Stimulated activated CD8-positive, alpha-beta memory T cell treated with anti-CD3 and anti-CD28 coated beads, Interleukin-2, amount 100 ng/mL, for 48 hours (primary cell): ENCODE measurements around the gene APP.
"Not testable (repeated sequence)": the region's sequence is repeated elsewhere in the genome, so short reads cannot be mapped to it uniquely, and the experiment has no call there.

ENCODE experiments used
- DNase-seq, 2 donors: peaks; one replicate each; pipeline ENCODE4 v3.0.0-alpha.2; 2020; ENCODE audit warnings: low read depth in 2 of 2

The APP gene

GRCh38 chr21:26064506-26064905 lies 106.1 kb downstream of the APP start:
- no peak for DNase-seq

- DNase-seq, result no peak
Observed at GRCh38 chr21:26061437-26061836, 109.1 kb downstream of the APP start.

- no peak for DNase-seq
Observed at GRCh38 chr21:26060335-26061115, 110.0 kb downstream of the APP start.

DNA sequence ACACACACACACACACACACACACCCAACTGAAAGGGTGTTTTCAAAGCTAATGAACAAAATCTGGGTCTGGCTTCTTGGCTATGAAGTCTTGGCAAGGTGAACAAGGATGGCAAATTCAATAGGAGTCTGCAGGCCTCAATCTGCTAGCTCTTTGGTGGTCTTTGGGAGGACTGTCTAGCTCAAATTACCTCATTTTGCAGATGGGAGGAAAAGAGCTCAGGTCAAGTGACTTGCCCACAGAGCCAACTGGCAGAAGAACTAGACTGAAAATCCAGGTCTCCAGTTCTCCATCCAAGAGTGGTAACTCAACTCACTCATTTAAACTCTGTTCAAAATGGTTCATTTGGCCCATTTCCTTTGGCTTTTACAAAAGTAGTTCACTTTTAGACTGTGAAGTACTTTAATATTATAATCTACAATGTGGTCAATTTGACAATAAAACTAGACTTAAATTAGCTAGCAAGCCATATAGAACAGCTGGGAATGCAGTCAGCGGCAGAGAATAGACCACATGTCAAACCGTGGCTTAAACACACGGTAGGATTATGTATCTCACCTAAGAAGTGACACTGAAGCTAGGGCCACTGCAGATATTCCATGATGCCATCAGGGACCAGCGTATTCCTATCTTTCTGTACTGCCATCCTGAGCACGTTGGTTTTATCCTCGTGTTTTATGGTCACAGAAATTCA lies 112.9 kb downstream of the APP start:
- DNase-seq, result no peak

DNA sequence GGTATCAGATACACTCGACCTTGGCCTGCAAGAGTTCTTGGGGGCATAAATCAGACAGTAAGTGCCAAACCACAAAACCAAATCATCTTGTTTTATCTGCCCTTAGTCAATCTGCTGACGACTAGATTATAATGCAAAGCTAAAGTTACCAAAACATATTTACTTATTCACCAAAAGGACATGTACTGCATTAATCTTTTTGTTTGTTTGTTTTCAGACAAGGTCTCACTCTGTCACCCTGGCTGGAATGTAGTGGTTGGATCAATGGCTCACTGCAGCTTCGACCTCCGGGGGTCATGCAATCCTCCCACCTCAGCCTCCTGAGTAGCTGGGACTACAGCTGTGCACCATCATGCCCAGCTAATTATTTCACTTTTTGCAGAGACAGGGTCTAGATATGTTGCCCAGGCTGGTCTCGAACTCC lies 114.7 kb downstream of the APP start:
- DNase-seq, result no peak

GRCh38 chr21:26055010-26055409 lies 115.6 kb downstream of the APP start:
- no peak for DNase-seq

GRCh38 chr21:26052057-26052456 lies 118.5 kb downstream of the APP start:
- DNase-seq, result no peak

DNA sequence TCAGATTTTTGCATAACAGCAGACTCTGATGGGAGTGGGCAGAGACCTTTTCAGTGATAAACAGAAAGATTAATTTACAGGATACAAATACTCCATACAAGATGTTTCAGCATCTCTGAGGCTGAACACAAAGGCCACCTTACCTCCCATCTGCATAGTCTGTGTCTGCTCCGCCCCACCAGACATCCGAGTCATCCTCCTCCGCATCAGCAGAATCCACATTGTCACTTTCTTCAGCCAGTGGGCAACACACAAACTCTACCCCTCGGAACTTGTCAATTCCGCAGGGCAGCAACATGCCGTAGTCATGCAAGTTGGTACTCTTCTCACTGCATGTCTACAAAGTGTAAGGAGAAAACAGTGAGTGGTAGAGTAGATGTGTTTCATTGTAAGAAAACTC lies 119.7 kb downstream of the APP start:
- no peak for DNase-seq

- no peak for DNase-seq
Observed at GRCh38 chr21:26049803-26050202, 120.8 kb downstream of the APP start.

- DNase-seq, result no peak
Observed at GRCh38 chr21:26047279-26047967, 123.1 kb downstream of the APP start.

DNA sequence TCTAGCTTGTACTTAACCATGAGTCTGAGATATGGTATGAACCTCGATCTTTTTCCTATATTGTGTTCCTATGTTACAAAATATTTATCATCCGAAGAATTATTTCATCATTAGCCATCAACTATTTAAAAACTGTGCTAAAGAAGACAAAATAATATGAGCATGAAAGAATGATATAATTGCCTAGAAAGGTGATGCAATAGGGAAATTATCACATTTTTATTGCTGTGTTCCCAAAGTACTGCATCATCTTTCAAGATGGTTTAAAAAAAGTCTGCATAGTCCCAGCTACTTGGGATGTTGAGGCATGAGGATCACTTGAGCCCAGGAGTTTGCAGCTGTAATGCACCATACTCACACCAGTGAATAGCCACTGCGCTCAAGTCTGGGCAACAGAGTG lies 126.7 kb downstream of the APP start:
- DNase-seq, result no peak

GRCh38 chr21:26042181-26042876 lies 128.2 kb downstream of the APP start:
- no peak for DNase-seq

GRCh38 chr21:26041431-26042180 lies 129.0 kb downstream of the APP start:
- no peak for DNase-seq

DNA sequence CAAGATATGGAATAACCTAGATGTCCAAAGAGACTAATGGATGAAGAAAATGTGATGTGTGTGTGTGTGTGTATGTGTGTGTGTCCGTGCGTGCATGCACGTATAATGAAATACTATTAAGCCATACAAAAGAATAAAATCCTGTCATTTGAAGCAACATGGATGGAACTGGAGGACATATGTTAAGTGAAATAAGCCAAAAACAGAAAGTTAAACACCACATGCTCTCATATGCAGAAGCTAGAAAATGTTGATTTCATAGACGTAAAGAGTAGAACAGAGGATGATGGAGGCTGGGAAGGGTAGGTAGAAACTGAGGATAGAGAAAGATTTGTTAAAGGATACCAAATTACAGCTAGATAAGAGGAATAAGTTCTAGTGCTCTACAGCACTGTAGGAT lies 133.7 kb downstream of the APP start:
- DNase-seq, result no peak

DNA sequence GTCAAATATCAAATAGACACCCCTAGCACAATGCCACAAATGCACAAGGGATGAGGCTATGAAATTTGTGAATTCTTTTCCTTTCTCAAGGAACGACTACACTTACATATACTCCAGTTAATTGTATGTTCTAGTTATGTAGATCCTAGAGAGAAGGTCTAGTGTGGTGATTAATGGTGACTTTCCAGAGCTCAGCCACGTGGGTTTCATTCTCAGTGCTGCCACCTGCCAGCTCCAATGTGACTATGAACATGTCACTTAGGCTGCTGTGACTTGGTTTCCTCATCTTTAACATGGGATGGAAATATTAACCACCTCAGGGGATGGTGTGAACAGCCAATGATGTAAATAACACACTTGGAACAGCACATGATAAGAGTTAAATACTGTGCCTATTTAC lies 138.3 kb downstream of the APP start:
- DNase-seq, result no peak

GRCh38 chr21:26028183-26028582 lies 142.4 kb downstream of the APP start:
- DNase-seq, result no peak

DNA sequence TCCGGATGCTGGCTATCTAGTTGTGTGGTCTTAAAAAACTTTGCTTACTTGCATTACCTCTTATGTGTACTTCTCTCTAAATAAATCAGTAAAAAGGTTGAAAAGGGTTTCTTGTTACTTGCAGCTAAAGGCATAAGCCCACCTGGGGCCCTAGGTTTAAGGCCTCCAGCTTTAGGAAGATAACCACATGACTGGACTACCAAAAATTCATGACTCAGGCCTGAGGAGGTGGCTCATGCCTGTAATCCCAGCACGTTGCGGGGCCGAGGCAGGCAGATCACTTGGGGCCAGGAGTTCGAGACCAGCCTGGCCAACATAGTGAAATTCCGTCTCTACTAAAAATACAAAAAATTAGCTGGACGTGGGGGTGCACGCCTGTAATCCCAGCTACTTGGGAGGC lies 142.9 kb downstream of the APP start:
- DNase-seq, result no peak

DNA sequence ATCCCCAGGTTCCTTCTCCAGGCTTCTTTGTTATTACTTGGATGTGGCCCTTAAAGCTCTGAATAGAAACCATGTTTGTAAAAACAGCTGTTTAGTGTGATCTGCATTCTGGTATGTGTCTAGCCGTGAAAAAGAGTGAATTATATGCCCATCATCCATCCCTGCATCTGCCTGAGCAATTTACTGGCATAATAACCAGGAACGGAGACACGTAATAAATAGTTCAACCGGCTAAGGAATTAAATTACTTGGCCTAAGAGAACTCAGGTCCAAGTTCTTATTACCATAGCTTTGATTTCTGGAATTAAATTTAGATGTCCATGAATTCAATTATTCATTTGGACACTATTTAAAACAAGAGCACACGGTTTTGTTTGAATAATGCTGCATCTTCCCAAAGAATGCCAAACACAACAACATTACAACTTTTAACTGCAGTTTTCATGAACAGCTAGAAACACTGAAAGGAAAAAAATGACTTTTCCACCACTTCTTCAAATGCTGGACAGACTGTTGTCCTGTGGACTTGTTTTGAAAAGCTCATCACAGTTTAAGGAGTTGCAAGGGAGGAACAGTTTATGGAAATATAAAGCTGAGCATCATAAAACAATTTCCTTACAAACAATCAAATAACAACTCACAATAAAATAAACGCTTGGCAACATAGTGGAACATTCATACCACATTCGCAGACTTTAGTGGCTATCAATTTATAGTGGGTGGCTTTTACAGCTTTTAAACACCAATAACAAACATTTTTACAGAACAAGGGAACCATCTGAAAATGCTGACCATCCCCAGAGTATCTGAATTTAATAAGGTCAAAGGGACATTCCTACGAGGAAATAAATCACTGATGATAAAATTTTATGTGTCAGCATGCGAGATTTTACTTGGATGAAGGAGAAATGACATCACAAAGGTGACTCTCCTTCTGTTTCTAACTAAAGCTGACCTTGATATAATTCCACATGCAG lies 144.7 kb downstream of the APP start:
- DNase-seq, result no peak

DNA sequence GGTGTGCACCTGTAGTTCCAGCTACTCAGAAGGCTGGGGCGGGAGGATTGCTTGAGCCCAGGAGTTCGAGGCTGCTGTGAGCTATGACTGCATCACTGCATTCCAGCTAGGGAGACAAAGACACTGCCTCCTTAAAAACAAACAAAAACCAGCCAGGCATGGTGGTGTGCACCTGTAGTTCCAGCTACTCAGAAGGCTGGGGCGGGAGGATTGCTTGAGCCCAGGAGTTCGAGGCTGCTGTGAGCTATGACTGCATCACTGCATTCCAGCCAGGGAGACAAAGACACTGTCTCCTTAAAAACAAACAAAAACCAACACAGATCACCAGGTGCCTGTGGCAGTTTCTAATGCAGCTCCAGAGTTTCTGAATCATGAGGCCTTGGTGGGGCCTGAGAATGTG lies 147.2 kb downstream of the APP start:
- DNase-seq, result not testable (repeated sequence)
